ENCODE measurements around the gene TMEM63A.

- TF ChIP-seq PKNOX1 (IDR thresholded peaks at IDR 0.05) (no peak), FOXA1 (IDR thresholded peaks at IDR 0.05) (no peak)
Measured at GRCh38 chr1:225870911-225871310, 11.3 kb downstream of the TMEM63A start.

Data from HEK293T (cell line).